GM18951 (cell line): ENCODE data around the gene PSMB7.

Source experiments
- POLR2A ChIP-seq: IDR thresholded peaks from 4 replicates; pipeline ENCODE4 v1.6.1; 2011; ENCODE audit warnings: mild to moderate bottlenecking; ENCODE audit not compliant: insufficient read length, insufficient read depth; ENCODE audit errors: extremely low read depth
- in situ Hi-C: fragments of 300-500 bp; cut with MboI; formaldehyde crosslinking; loops from one replicate; pipeline ENCODE4 v1.12.0; 2022; ENCODE audit warnings: low sequenced_read_pairs, mixed read lengths, inconsistent platforms; ENCODE audit not compliant: unreplicated experiment

The PSMB7 gene

GRCh38 chr9:124373851-124374250, 41.4 kb downstream of the PSMB7 start:
- no peak for TF ChIP-seq POLR2A
- in situ Hi-C loops, result no loop called here

DNA sequence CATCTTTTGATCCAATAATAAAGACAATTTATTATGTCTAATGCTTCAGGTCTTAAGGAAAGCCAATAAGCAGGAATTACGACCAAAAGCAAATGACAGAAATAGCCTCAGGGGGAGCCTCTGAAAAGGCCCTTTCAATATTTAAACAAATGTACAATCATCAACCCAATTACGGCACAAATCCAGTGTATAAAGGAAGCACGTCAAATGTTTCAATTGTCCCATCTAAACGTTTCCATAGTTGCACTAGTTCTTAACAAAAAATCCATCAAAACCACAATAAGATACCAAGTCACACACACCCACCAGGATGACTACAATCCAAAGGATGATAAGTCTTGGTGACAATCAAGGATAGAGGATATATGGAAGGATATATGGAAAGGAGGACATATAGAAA, 41.9 kb downstream of the PSMB7 start:
- no peak for TF ChIP-seq POLR2A
- in situ Hi-C loops, result no loop called here

GRCh38 chr9:124372038-124372437, 43.2 kb downstream of the PSMB7 start:
- TF ChIP-seq POLR2A, result no peak
- in situ Hi-C loops, result no loop called here

GRCh38 chr9:124370896-124371582, 44.2 kb downstream of the PSMB7 start:
- TF ChIP-seq POLR2A, result no peak
- in situ Hi-C loops, result no loop called here

- in situ Hi-C loops, result no loop called here
- no peak for TF ChIP-seq POLR2A
Measured at GRCh38 chr9:124369231-124369797, 45.9 kb downstream of the PSMB7 start.

- TF ChIP-seq POLR2A, result no peak
- in situ Hi-C loops, result no loop called here
Measured at GRCh38 chr9:124368692-124369091, 46.5 kb downstream of the PSMB7 start.

- TF ChIP-seq POLR2A, result no peak
- in situ Hi-C loops, result no loop called here
Measured at GRCh38 chr9:124366476-124367220, 48.6 kb downstream of the PSMB7 start.

- in situ Hi-C loops, result no loop called here
- no peak for TF ChIP-seq POLR2A
Measured at GRCh38 chr9:124365036-124365435, 50.2 kb downstream of the PSMB7 start.

- in situ Hi-C loops, result no loop called here
- TF ChIP-seq POLR2A, result no peak
Measured at GRCh38 chr9:124364141-124364540, 51.1 kb downstream of the PSMB7 start.

- TF ChIP-seq POLR2A, result no peak
- in situ Hi-C loops, result no loop called here
Measured at GRCh38 chr9:124363326-124364096, 51.7 kb downstream of the PSMB7 start.

DNA sequence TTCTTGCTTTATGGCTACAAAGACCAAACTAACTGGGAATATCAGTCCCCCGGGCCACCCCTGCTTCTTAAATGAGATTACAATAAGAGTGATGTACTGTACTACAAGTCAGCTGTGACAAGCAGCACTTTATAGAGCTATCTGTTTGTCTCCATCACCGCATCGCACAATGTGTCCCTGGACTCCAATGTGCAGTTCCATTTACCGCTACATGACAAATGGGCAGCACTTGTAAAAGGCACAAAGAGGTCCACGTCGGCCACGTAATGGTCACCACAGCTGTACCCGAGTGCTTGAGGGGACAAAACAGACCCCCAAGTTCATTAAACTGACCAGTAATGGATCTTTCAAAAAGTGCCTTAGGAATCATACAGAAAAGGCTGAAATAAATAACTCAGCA, 54.1 kb downstream of the PSMB7 start:
- in situ Hi-C loops, result no loop called here
- TF ChIP-seq POLR2A, result no peak

DNA sequence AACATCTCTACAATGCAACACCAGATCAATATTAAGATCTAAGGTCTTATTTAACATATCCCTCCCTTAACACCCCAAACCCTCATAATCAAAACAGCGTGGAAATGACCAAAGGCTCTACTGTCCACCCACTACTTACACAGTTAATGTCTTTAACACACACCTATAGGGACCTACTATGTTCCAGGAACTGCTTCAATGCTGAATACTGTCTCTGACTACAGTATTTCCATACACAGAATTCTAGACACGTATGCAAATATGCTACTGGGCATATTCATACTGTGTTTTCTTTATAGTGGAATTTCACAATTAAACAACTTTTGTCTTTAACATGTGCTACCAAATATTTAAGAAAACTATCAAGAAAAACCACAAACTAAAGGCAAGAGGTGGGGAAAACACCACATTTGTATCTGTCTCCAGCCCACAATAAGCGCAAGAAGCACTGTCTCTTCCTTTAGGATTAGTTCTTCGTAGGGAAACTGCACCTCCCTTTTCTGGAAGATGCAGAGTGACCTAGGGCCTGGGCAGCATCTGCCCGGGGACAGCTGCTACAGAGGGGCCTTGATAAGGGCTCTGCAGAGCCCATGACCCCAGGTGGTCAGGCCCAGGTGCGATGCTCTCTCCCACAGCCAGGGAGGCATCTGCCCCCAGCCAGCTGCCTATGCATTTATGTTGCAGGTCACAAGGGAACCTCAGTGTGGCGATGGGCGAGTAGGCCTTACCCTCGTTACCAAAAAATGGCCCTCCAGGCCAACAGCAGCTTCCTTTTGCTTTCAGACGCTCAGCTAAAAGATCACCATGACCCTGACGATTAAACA, 55.2 kb downstream of the PSMB7 start:
- no peak for TF ChIP-seq POLR2A
- in situ Hi-C loops, result no loop called here
